Endodermal cell (in vitro differentiated cells): ENCODE results near the gene ASH1L. TPM values are rescaled to one million over a fixed set of nuclear protein-coding genes. Genes with fewer than 3 reads are reported as not detected.
"Not testable (repeated sequence)": the region's sequence is repeated elsewhere in the genome, so short reads cannot be mapped to it uniquely, and the experiment has no call there.

Experiments
- DNase-seq: peaks from one replicate; pipeline ENCODE4 v3.0.0-alpha.2; 2017
- H3K27ac ChIP-seq: 2 replicates; pipeline ENCODE4 v1.5.1; 2013; ENCODE audit warnings: mild to moderate bottlenecking, low read depth, low read length, moderate library complexity
- H3K27me3 ChIP-seq: 2 replicates; pipeline ENCODE4 v1.6.1; 2013; ENCODE audit warnings: mild to moderate bottlenecking, low read length, moderate library complexity; ENCODE audit not compliant: insufficient read depth, control insufficient read depth, poor library complexity, severe bottlenecking
- H3K36me3 ChIP-seq: 2 replicates; pipeline ENCODE4 v1.7.0; 2013; ENCODE audit warnings: mild to moderate bottlenecking, low read length, moderate library complexity; ENCODE audit not compliant: control insufficient read depth, insufficient read depth
- H3K4me1 ChIP-seq: one replicate; pipeline ENCODE4 v1.7.0; 2013; ENCODE audit warnings: low read length; ENCODE audit not compliant: control insufficient read depth, insufficient read depth
- H3K4me3 ChIP-seq: 2 replicates; pipeline ENCODE4 v1.5.1; 2013; ENCODE audit warnings: mild to moderate bottlenecking, low read length, moderate library complexity
- H3K9ac ChIP-seq: 2 replicates; pipeline ENCODE4 v1.6.1; 2013; ENCODE audit warnings: mild to moderate bottlenecking, low read length, moderate library complexity; ENCODE audit not compliant: poor library complexity, severe bottlenecking; ENCODE audit errors: extremely low read depth
- H3K9me3 ChIP-seq: 2 replicates; pipeline ENCODE4 v1.6.1; 2013; ENCODE audit warnings: mild to moderate bottlenecking, low read length, moderate library complexity; ENCODE audit not compliant: control insufficient read depth
- H3K27ac Mint-ChIP-seq: 2 replicates; pipeline ENCODE4 v1.8.0; 2020; ENCODE audit warnings: mixed read lengths
- H3K27me3 Mint-ChIP-seq: 2 replicates; pipeline ENCODE4 v1.8.0; 2021; ENCODE audit warnings: mild to moderate bottlenecking, mixed read lengths; ENCODE audit not compliant: insufficient read depth
- H3K36me3 Mint-ChIP-seq: 2 replicates; pipeline ENCODE4 v1.8.0; 2020; ENCODE audit warnings: low read depth, mixed read lengths
- H3K4me1 Mint-ChIP-seq: 2 replicates; pipeline ENCODE4 v1.8.0; 2020; ENCODE audit warnings: mixed read lengths
- H3K4me3 Mint-ChIP-seq: 2 replicates; pipeline ENCODE4 v1.8.0; 2020; ENCODE audit warnings: mild to moderate bottlenecking, moderate library complexity, mixed read lengths
- H3K9me3 Mint-ChIP-seq: 2 replicates; pipeline ENCODE4 v1.8.0; 2020; ENCODE audit warnings: mild to moderate bottlenecking, mixed read lengths
- CTCF ChIP-seq: fragments of 200-600 bp; sonication (generic); conservative IDR thresholded peaks from 2 replicates; pipeline ENCODE4 v1.5.0; 2021; ENCODE audit warnings: antibody characterized with exemption, mild to moderate bottlenecking
- WGBS, 2 experiments: methylation state at CpG; one replicate each; pipeline versions ENCODE4 v1.1.5 to v1.1.7; 2013; ENCODE audit warnings: missing lambda C conversion rate in 2 of 2, mixed read lengths in 1 of 2; ENCODE audit not compliant: insufficient coverage in 1 of 2, insufficient read length in 1 of 2; 5-methylcytosine and 5-hydroxymethylcytosine counted together
- total RNA-seq, 2 donors: library from RNA; stranded (reverse); fragmentation: NEBNext Ultra II Directional in 1 of 2; extraction: Animal tissue kit (Norgen Biotek cat#: 25700) in 1 of 2; gene quantifications; 2 replicates in 1 of 2; 3 replicates in 1 of 2; pipeline ENCODE4 v1.2.1, GENCODE V29; 2021

Gene ASH1L
- total RNA-seq, 2 donors from 2014 or later, result 34.5 to 37.0 TPM

- WGBS, 2 experiments, result 91 to 95% methylated on average over 10 to 20 of the region's 23 CpGs
- not testable (repeated sequence) for H3K27ac Mint-ChIP-seq, H3K27me3 Mint-ChIP-seq, H3K4me1 ChIP-seq, H3K27me3 ChIP-seq, H3K4me3 ChIP-seq, H3K27ac ChIP-seq, H3K9ac ChIP-seq, H3K4me3 Mint-ChIP-seq, DNase-seq, H3K4me1 Mint-ChIP-seq
- Mint-ChIP-seq H3K9me3 (peaks cover 19% of the 10 kb centered on the region), H3K36me3 (peaks cover 50% of the 10 kb centered on the region)
- Histone ChIP-seq H3K9me3 (peaks cover 25% of the 10 kb centered on the region), H3K36me3 (peaks cover 51% of the 10 kb centered on the region)
These were observed 129.3 kb downstream of the ASH1L start for GRCh38 chr1:155433128-155433830.

GRCh38 chr1:155424091-155424490 lies 138.5 kb downstream of the ASH1L start:
- Histone ChIP-seq H3K4me3 (no peak overlapping the region), H3K36me3 (peaks cover 15% of the 10 kb centered on the region), H3K9ac (no peak overlapping the region), H3K9me3 (peaks cover 11% of the 10 kb centered on the region), H3K27ac (no peak overlapping the region), H3K27me3 (no peaks in the 10 kb centered on the region), H3K4me1 (no peaks in the 10 kb centered on the region)
- Mint-ChIP-seq H3K36me3 (peaks cover 40% of the 10 kb centered on the region), H3K9me3 (peaks cover 12% of the 10 kb centered on the region), H3K27ac (no peak overlapping the region), H3K27me3 (no peaks in the 10 kb centered on the region), H3K4me1 (no peaks in the 10 kb centered on the region), H3K4me3 (no peak overlapping the region)
- WGBS, 2 experiments, result 92 to 98% methylated on average over 6 to 7 of the region's 7 CpGs
- no peak for DNase-seq
- no peak for TF ChIP-seq CTCF

GRCh38 chr1:155420788-155421187 lies 141.8 kb downstream of the ASH1L start:
- peaks cover 14% of the 10 kb centered on the region for H3K36me3 ChIP-seq
- Mint-ChIP-seq H3K9me3 (no peaks in the 10 kb centered on the region), H3K27ac (no peak overlapping the region), H3K4me3 (no peak overlapping the region), H3K27me3 (no peaks in the 10 kb centered on the region), H3K36me3 (peaks cover 26% of the 10 kb centered on the region), H3K4me1 (no peaks in the 10 kb centered on the region)
- H3K27me3 ChIP-seq, result no peaks in the 10 kb centered on the region
- H3K4me3 ChIP-seq, result no peak overlapping the region
- DNase-seq, result no peak
- TF ChIP-seq CTCF, result no peak
- 96 to 100% methylated on average over 1 to 2 of the region's 2 CpGs for WGBS, 2 experiments
- H3K9me3 ChIP-seq, result no peaks in the 10 kb centered on the region
- H3K27ac ChIP-seq, result no peak overlapping the region
- no peaks in the 10 kb centered on the region for H3K4me1 ChIP-seq
- H3K9ac ChIP-seq, result no peak overlapping the region

GRCh38 chr1:155411840-155412239 lies 150.8 kb downstream of the ASH1L start:
- H3K4me1 Mint-ChIP-seq, DNase-seq, H3K9me3 ChIP-seq, H3K9ac ChIP-seq, H3K27me3 Mint-ChIP-seq, H3K9me3 Mint-ChIP-seq, H3K27ac Mint-ChIP-seq, H3K27me3 ChIP-seq, H3K4me3 Mint-ChIP-seq, H3K4me3 ChIP-seq, H3K27ac ChIP-seq, H3K4me1 ChIP-seq: not testable (repeated sequence)
- H3K36me3 Mint-ChIP-seq, result peaks cover 33% of the 10 kb centered on the region
- H3K36me3 ChIP-seq, result peaks cover 34% of the 10 kb centered on the region
- WGBS, 2 experiments, result 94 to 96% methylated on average over 9 of the region's 9 CpGs
